MCF 10A (cell line): ENCODE data around the gene C11orf65. TPM values are rescaled to one million over a fixed set of nuclear protein-coding genes. Genes with fewer than 3 reads are reported as not detected.

Source experiments
- BruUV-seq: library from RNA; stranded (reverse); fragments of 400-500 nt; replicated peaks from 2 replicates; lab custom pipeline; 2021; lab: Mats Ljungman, UMichigan
- CTCF ChIA-PET: fragments of 300-600 bp; sonication (Branson Sonifier 250); formaldehyde crosslinking; extraction: SDS; loops from one replicate; lab custom pipeline; 2021; ENCODE audit warnings: antibody characterized with exemption, inconsistent platforms; lab: Yijun Ruan, JAX
- POLR2A ChIA-PET: fragments of 300-600, 350-650 bp; sonication (Branson Sonifier 250); formaldehyde crosslinking; extraction: SDS; loops from one replicate; lab custom pipeline; 2020; ENCODE audit warnings: antibody characterized with exemption, inconsistent platforms; lab: Yijun Ruan, JAX
- DNase-seq: peaks from one replicate; pipeline ENCODE4 v3.0.0-alpha.2; 2018; ENCODE audit not compliant: unreplicated experiment
- H3K27ac Mint-ChIP-seq: one replicate; pipeline ENCODE4 v1.8.0; 2022; ENCODE audit warnings: mild to moderate bottlenecking, low read depth, mixed read lengths; ENCODE audit not compliant: unreplicated experiment
- H3K27me3 Mint-ChIP-seq: one replicate; pipeline ENCODE4 v1.8.0; 2022; ENCODE audit warnings: mixed read lengths; ENCODE audit not compliant: insufficient read depth, unreplicated experiment
- H3K36me3 Mint-ChIP-seq: one replicate; pipeline ENCODE4 v1.8.0; 2022; ENCODE audit warnings: mild to moderate bottlenecking, moderate library complexity, mixed read lengths; ENCODE audit not compliant: insufficient read depth, unreplicated experiment
- H3K4me1 Mint-ChIP-seq: one replicate; pipeline ENCODE4 v1.8.0; 2022; ENCODE audit warnings: mixed read lengths; ENCODE audit not compliant: insufficient read depth, unreplicated experiment
- H3K4me3 Mint-ChIP-seq: one replicate; pipeline ENCODE4 v1.8.0; 2022; ENCODE audit warnings: mild to moderate bottlenecking, moderate library complexity, mixed read lengths; ENCODE audit not compliant: unreplicated experiment
- H3K9me3 Mint-ChIP-seq: one replicate; pipeline ENCODE4 v1.8.0; 2022; ENCODE audit warnings: mixed read lengths; ENCODE audit not compliant: unreplicated experiment
- intact Hi-C: fragments of 100-400 bp; cut with micrococcal nuclease; formaldehyde crosslinking; loops from 2 replicates; pipeline ENCODE4 v1.14.1; 2022
- total RNA-seq: library from RNA; stranded (reverse); gene quantifications from 2 replicates; pipeline ENCODE4 v1.2.3, GENCODE V29; 2022
- TF ChIP-seq, protein P1 (sequence below): fragments of 200-600 bp; IDR thresholded peaks from one replicate; pipeline ENCODE4 v1.8.0; 2022; ENCODE audit warnings: antibody characterized with exemption, mild to moderate bottlenecking; ENCODE audit not compliant: unreplicated experiment

Gene C11orf65
- total RNA-seq, 1 experiment from 2014 or later, result 1.4 TPM

DNA sequence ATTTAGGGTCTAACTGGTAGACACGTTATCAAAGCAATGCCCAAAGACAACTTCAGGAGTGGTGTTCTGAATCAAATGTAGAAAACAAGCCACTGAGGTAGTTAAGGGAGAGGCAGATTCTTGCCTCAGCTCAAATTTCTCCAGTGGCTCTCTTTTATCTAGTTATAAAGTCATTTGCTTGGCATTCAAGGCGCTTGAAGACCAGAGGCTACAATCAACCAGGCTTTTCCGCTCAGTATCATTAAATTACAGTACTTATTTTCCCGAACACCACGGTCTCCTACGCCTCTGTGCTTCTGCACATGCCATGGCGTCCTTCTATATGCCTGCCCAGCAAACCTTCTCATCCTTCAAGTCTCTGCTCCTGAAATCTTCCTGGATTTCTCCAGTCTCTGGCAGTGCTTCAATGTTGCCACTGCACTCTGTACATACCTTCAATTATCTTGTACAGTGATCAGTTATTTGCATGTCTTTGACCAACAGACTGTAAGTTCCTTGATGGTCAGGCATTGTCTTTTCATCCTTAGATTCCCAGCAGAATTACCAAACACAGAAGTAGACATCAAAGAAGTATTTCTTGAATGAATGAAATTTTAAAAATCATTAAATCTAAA, 29.4 kb upstream of the C11orf65 start:
- intact Hi-C loops, result no loop called here
- Mint-ChIP-seq H3K27ac (no peak overlapping the region), H3K4me3 (no peak overlapping the region), H3K36me3 (no peaks in the 10 kb centered on the region), H3K27me3 (no peaks in the 10 kb centered on the region), H3K9me3 (no peaks in the 10 kb centered on the region), H3K4me1 (peaks cover 6% of the 10 kb centered on the region)
- ChIA-PET POLR2A (interaction anchor here (0.7 to 0.9 kb wide), 2 partner anchors 163 to 319 kb away, joined by 3 read pairs; no protein-coding TSS in a partner anchor), CTCF (interaction anchor here (0.6 kb wide), 1 partner anchor 1443 kb away, joined by 3 read pairs; no protein-coding TSS in a partner anchor)
- TF ChIP-seq, protein P1, sequence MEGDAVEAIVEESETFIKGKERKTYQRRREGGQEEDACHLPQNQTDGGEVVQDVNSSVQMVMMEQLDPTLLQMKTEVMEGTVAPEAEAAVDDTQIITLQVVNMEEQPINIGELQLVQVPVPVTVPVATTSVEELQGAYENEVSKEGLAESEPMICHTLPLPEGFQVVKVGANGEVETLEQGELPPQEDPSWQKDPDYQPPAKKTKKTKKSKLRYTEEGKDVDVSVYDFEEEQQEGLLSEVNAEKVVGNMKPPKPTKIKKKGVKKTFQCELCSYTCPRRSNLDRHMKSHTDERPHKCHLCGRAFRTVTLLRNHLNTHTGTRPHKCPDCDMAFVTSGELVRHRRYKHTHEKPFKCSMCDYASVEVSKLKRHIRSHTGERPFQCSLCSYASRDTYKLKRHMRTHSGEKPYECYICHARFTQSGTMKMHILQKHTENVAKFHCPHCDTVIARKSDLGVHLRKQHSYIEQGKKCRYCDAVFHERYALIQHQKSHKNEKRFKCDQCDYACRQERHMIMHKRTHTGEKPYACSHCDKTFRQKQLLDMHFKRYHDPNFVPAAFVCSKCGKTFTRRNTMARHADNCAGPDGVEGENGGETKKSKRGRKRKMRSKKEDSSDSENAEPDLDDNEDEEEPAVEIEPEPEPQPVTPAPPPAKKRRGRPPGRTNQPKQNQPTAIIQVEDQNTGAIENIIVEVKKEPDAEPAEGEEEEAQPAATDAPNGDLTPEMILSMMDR, result no peak
- no TSS peak for BruUV-seq
- DNase-seq, result no peak

DNA sequence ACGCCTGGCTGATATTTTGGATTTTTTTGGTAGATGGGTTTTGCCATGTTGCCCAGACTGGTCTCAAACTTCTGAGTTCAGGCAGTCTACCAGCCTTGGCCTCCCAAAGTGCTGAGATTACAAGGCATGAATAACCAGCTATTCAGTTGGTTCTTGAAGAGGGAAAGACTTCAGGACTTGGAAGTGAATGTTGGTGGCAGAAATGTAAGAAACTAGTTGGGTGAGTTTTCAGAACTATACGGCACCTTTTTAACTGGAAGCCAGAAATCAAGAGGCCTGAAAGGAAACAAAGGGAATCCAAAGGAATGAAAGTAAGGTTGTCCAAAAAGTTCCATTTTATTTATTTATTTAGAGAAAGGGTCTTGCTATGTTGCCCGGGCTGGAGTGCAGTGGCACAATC, 28.0 kb upstream of the C11orf65 start:
- no TSS peak for BruUV-seq
- H3K4me3 Mint-ChIP-seq, result no peak overlapping the region
- H3K27me3 Mint-ChIP-seq, result no peaks in the 10 kb centered on the region
- H3K27ac Mint-ChIP-seq, result no peak overlapping the region
- intact Hi-C loops, result no loop called here
- no peaks in the 10 kb centered on the region for H3K36me3 Mint-ChIP-seq
- CTCF ChIA-PET, result no interaction called here
- H3K9me3 Mint-ChIP-seq, result no peaks in the 10 kb centered on the region
- peaks cover 6% of the 10 kb centered on the region for H3K4me1 Mint-ChIP-seq
- no peak for DNase-seq
- POLR2A ChIA-PET, result no interaction called here
- TF ChIP-seq, protein P1, result no peak

DNA sequence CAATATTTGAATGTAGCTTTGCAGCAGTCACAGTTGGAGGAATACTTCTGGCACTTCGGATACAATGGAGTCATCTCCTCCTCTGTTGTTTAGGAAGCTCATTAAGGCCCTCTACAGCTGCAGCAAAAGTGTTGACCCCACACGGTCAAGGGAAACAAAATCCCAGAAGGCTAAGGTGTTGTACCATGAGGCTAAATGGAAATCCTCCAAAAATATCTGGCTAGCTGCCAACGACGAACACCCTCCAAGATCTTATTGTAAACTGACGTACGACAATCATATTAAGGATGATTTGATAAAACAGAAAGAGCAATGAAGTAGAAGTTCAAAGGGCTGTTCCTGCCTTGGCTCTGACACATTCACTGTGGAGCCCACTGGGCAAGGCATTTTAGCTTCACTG, 26.9 kb upstream of the C11orf65 start:
- H3K27me3 Mint-ChIP-seq, result no peaks in the 10 kb centered on the region
- DNase-seq, result no peak
- ChIA-PET POLR2A (interaction anchor here (0.6 kb wide), 1 partner anchor 43 kb away, joined by 3 read pairs; no protein-coding TSS in a partner anchor), CTCF (no interaction called here)
- no peaks in the 10 kb centered on the region for H3K9me3 Mint-ChIP-seq
- TF ChIP-seq, protein P1, result no peak
- no peak overlapping the region for H3K4me3 Mint-ChIP-seq
- peaks cover 6% of the 10 kb centered on the region for H3K4me1 Mint-ChIP-seq
- no peak overlapping the region for H3K27ac Mint-ChIP-seq
- intact Hi-C loops, result no loop called here
- H3K36me3 Mint-ChIP-seq, result no peaks in the 10 kb centered on the region
- BruUV-seq, result no TSS peak

DNA sequence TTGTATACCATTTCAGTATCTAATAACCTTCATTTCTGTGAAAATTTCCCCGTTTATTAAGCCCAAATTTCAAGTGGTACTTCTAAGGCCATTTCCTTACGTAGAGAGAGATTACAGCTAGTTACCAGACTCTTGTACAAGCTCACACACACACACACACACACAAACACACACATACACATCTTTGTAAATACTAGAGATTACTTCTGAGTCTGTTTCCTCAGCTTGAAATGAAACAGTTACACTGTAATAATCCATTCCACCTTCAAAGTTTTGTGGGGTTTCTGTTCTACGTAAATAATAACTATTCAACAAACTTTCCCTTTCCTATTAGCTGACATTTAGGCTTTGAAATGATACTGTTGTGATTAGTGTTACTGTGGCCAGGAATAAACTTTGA, 24.6 kb upstream of the C11orf65 start:
- TF ChIP-seq, protein P1, result no peak
- no TSS peak for BruUV-seq
- intact Hi-C loops, result no loop called here
- Mint-ChIP-seq H3K9me3 (no peaks in the 10 kb centered on the region), H3K36me3 (no peaks in the 10 kb centered on the region), H3K4me1 (peaks cover 4% of the 10 kb centered on the region), H3K4me3 (no peak overlapping the region), H3K27me3 (no peaks in the 10 kb centered on the region), H3K27ac (no peak overlapping the region)
- CTCF ChIA-PET, result interaction anchor here (0.7 kb wide), 1 partner anchor 80 kb away, joined by 3 read pairs; no protein-coding TSS in a partner anchor
- no peak for DNase-seq
- POLR2A ChIA-PET, result interaction anchor here (0.6 kb wide), 1 partner anchor 48 kb away, joined by 3 read pairs; no protein-coding TSS in a partner anchor
